ENCODE measurements around the gene MMS19.

DNA sequence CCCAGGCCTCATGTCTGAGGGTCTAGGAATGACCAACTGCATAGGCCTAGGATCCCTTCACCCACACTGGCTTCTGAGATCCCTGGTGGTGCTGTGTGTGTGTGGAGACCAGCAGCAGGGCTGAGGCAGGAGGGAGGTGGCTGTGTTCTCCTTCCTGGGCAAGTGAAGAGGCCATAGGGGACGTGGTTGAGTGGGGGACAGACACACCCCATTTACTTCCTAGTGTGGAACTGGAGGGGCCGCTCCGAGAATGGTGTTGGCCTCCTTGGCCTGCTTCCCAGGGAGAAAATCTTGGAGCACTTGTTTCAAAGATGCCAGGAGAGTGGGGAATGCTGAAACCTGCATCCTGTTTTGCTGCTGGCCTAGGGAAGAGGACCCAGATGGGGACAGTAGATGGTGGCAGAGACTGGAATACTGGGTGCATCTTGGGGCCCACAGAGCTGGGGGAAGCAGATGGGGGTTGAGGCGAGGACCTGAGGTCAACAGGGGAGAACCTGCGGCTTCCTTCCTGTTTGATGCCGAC, 19.6 kb upstream of the MMS19 start:
- TF ChIP-seq, protein P1, sequence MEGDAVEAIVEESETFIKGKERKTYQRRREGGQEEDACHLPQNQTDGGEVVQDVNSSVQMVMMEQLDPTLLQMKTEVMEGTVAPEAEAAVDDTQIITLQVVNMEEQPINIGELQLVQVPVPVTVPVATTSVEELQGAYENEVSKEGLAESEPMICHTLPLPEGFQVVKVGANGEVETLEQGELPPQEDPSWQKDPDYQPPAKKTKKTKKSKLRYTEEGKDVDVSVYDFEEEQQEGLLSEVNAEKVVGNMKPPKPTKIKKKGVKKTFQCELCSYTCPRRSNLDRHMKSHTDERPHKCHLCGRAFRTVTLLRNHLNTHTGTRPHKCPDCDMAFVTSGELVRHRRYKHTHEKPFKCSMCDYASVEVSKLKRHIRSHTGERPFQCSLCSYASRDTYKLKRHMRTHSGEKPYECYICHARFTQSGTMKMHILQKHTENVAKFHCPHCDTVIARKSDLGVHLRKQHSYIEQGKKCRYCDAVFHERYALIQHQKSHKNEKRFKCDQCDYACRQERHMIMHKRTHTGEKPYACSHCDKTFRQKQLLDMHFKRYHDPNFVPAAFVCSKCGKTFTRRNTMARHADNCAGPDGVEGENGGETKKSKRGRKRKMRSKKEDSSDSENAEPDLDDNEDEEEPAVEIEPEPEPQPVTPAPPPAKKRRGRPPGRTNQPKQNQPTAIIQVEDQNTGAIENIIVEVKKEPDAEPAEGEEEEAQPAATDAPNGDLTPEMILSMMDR (IDR thresholded peaks at IDR 0.05): no peak
- TF ChIP-seq POLR2A (IDR thresholded peaks at IDR 0.05): no peak
- TF ChIP-seq POLR2AphosphoS5 (IDR thresholded peaks at IDR 0.05): no peak

All from upper lobe of left lung (tissue), 4 donors.